Activated naive CD8-positive, alpha-beta T cell treated with anti-CD3 and anti-CD28 coated beads for 36 hours (primary cell): ENCODE data around the gene OGFR. TPM values are rescaled to one million over a fixed set of nuclear protein-coding genes. Genes with fewer than 3 reads are reported as not detected.

ENCODE experiments used
- DNase-seq: peaks from one replicate; pipeline ENCODE4 v3.0.0; 2021
- H3K27ac Mint-ChIP-seq: one replicate; pipeline ENCODE4 v1.8.0; 2022; ENCODE audit warnings: mild to moderate bottlenecking, moderate library complexity, mixed read lengths
- H3K27me3 Mint-ChIP-seq: one replicate; pipeline ENCODE4 v1.8.0; 2022; ENCODE audit warnings: mild to moderate bottlenecking, mixed read lengths
- H3K36me3 Mint-ChIP-seq: one replicate; pipeline ENCODE4 v1.8.0; 2021; ENCODE audit warnings: mild to moderate bottlenecking, mixed read lengths
- H3K4me1 Mint-ChIP-seq: one replicate; pipeline ENCODE4 v1.8.0; 2021; ENCODE audit warnings: mixed read lengths
- H3K4me3 Mint-ChIP-seq: one replicate; pipeline ENCODE4 v1.8.0; 2022; ENCODE audit warnings: mild to moderate bottlenecking, moderate library complexity, mixed read lengths
- H3K9me3 Mint-ChIP-seq: one replicate; pipeline ENCODE4 v1.8.0; 2022; ENCODE audit warnings: mixed read lengths
- total RNA-seq, 2 experiments: library from RNA; stranded (reverse); gene quantifications; one replicate each; pipeline ENCODE4 v1.2.3, GENCODE V29; 2021

The OGFR gene
- total RNA-seq, 2 experiments from 2014 or later: 66.1 to 69.9 TPM

DNA sequence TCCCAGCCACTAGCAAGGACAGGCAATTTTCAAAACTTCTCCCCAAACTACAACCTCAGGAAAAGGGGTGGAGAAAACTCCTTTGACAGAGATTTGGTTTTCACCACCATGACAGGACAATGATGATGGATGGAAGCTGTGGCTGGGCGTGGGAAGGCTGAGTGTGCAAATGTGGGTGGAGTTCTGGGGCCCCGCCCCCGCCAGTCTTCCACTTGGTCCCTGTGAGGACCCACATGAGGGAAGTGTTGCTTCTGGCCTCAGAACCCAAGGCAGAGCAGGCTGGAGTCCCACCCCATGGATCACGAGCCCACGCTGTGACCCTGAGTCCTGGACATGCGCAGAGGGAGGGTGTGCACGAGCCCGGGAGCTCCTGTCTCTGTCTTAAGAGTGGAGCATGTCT is 29.9 kb upstream of the OGFR start:
- Mint-ChIP-seq H3K9me3 (peaks cover 3% of the 10 kb centered on the region), H3K27me3 (no peaks in the 10 kb centered on the region), H3K36me3 (no peaks in the 10 kb centered on the region), H3K4me1 (peaks cover 34% of the 10 kb centered on the region), H3K4me3 (no peak overlapping the region), H3K27ac (peak overlapping the region; percentile 54)
- no peak for DNase-seq

DNA sequence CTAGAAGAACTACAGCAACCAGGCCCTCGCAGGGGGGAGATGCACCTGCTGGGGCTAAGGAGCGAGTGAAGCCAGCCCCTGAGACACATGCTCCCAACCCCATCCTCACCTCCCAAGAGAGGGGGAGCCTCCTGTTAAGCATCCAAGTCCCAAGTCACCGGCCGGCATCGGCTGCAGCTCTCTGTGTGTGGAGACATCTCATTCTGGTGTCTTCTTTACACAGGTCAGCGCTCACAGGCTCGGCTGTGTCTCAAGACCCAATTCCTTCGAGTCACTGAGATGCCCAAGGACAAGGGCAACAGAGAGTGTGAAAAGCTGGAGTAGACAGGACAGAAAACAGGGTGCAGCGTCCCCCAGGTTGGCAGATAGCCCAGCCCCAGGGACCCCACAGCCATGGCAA is 29.4 kb upstream of the OGFR start:
- no peak overlapping the region for H3K27ac Mint-ChIP-seq
- peaks cover 3% of the 10 kb centered on the region for H3K9me3 Mint-ChIP-seq
- no peak for DNase-seq
- H3K36me3 Mint-ChIP-seq: no peaks in the 10 kb centered on the region
- peaks cover 33% of the 10 kb centered on the region for H3K4me1 Mint-ChIP-seq
- no peaks in the 10 kb centered on the region for H3K27me3 Mint-ChIP-seq
- no peak overlapping the region for H3K4me3 Mint-ChIP-seq

DNA sequence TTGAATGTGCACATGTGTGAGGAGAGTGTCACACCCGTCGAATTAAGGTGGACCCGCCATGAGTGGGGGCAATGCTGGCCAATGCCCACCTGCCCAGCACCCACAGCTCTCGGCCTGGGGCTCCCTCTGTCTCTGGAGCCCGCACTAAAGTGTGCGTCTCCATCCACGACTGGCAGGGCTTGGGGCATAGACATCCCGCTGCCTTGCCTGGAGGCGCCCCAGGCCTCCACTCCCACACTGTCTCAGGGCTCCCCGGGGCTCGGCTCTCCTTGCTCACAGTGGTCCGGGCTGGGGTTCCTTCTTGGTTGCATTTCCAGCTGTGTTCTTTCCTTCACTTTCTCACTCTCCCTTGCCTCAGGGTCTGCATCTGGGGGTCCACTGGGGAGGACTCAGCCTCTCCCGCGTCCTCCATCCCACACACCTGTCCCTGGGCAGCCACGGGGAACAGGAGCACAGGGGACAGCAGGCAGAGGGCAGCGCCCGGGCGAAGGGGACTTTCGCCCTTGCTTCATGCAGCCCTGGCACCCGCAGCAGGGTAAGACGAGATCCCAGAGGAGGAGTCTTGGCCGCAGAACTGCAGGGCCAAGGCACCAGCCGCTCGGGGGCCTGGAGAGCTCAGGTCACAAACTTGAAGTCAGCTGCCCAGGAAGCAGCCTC is 28.5 kb upstream of the OGFR start:
- Mint-ChIP-seq H3K27me3 (no peaks in the 10 kb centered on the region), H3K9me3 (peaks cover 3% of the 10 kb centered on the region), H3K4me1 (peaks cover 33% of the 10 kb centered on the region), H3K27ac (peak overlapping the region; percentile 90), H3K36me3 (no peaks in the 10 kb centered on the region), H3K4me3 (peak overlapping the region; percentile 69)
- DNase-seq: no peak

DNA sequence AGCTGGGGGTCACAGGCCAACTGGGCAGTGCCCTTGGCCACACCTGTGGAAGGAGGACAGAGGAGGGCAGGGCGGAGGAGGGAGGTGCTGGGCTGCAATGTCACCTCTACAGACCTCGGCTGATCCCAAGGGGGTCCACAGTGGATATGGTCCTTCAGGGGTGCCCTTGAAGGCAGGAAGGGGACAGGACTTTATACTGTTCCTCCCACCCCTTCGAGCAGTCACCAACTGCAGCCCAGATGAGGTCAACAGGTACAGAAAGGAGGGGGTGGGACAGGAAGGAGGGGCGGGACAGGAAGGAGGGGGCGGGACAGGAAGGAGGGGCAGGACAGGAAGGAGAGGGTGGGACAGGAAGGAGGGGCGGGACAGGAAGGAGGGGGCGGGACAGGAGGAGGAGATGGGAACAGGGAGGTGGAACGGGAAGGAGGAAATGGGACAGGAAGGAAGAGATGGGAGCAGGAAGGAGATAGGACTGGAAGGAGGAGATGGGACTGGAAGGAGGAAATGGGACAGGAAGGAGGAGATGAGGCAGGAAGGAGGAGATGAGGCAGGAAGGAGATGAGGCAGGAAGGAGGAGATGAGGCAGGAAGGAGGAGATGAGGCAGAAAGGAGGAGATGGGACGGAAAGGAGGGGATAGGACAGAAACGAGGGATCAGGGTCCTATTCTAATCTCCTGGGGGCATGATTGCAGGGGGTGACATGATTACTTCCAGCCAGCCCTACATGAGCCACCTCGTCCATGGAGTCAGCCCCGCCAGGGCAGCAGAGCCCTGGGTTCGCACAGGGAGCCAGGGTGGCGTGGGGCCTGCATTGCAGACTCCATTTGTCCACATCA is 27.7 kb upstream of the OGFR start:
- H3K27ac Mint-ChIP-seq: peak overlapping the region; percentile 90
- H3K4me3 Mint-ChIP-seq: peak overlapping the region; percentile 69
- no peaks in the 10 kb centered on the region for H3K27me3 Mint-ChIP-seq
- H3K9me3 Mint-ChIP-seq: peaks cover 3% of the 10 kb centered on the region
- no peaks in the 10 kb centered on the region for H3K36me3 Mint-ChIP-seq
- peak; percentile 51 for DNase-seq
- H3K4me1 Mint-ChIP-seq: peaks cover 33% of the 10 kb centered on the region

DNA sequence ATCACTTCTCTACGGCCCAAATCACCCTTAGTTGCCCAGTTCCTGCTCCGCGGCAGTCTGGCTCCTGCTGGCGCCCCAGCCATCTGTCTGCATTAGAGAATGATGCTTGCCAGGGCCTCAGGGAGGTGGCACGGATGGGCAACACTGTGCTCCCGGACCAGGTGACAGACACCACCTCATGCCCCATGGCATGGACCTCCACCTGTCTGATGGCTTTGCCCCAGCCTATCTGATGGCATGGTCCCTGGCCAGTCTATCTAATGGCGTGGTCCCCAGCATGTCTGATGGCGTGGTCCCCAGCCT is 27.2 kb upstream of the OGFR start:
- peaks cover 3% of the 10 kb centered on the region for H3K9me3 Mint-ChIP-seq
- no peaks in the 10 kb centered on the region for H3K27me3 Mint-ChIP-seq
- H3K36me3 Mint-ChIP-seq: no peaks in the 10 kb centered on the region
- H3K4me1 Mint-ChIP-seq: peaks cover 33% of the 10 kb centered on the region
- DNase-seq: no peak
- H3K27ac Mint-ChIP-seq: peak overlapping the region; percentile 90
- H3K4me3 Mint-ChIP-seq: no peak overlapping the region

DNA sequence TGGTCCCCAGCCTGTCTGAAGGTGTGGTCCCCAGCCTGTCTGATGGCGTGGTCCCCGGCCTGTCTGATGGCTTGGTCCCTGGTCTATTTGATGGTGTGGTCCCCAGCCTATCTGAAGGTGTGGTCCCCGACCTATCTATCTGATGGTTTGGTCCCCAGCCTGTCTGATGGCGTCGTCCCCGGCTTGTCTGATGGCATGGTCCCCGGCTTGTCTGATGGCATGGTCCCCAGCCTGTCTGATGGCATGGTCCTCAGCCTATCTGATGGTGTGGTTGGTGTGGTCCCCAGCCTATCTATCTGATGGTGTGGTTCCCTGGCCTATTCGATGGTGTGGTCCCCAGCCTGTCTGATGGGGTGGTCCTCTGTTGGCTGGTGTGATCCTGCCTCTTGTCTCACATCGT is 26.6 kb upstream of the OGFR start:
- Mint-ChIP-seq H3K27me3 (no peaks in the 10 kb centered on the region), H3K9me3 (peaks cover 3% of the 10 kb centered on the region), H3K4me3 (no peak overlapping the region), H3K4me1 (peaks cover 32% of the 10 kb centered on the region), H3K36me3 (no peaks in the 10 kb centered on the region), H3K27ac (no peak overlapping the region)
- no peak for DNase-seq

DNA sequence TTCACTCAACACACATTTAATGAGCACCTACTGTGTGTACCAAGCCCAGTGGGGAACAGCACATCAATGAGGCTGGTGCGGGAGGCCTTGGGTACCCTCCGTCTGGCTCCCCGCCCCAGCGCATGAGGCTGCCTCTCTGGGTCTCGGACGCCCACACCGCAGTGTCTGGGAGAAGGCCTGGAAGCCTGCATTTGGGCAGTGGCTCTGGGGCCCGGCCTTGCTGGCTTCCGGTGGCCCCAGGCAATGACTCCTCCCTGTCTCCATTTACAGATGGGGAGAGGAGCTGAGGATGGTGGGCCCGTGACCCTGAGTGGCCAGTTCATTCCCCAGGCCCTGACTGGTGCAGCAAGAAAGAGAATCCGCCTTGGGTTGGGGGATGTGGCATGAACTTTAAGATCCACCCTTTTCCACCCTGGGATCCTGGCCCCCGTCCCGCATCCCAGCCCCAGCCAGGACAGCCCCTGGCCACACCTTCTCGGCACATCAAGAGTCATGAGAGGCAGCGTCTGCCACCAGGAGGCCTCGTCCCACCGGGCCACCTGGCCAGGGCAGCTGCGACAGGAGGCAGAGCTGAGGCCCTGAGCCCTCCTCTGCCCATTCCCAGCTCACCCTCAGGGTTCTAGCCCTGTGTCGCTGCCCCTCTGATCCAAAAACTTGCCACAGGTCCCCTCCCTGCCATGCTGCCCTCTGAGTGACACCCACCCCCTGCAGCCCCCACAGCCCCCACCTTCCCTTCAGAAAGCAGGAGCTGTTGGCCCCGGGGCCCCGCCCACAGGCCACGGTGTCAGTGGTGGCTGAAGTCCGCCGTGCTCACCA is 25.8 kb upstream of the OGFR start:
- Mint-ChIP-seq H3K36me3 (no peaks in the 10 kb centered on the region), H3K9me3 (peaks cover 3% of the 10 kb centered on the region), H3K27ac (peak overlapping the region; percentile 16), H3K4me1 (peaks cover 32% of the 10 kb centered on the region), H3K27me3 (no peaks in the 10 kb centered on the region), H3K4me3 (no peak overlapping the region)
- DNase-seq: no peak

DNA sequence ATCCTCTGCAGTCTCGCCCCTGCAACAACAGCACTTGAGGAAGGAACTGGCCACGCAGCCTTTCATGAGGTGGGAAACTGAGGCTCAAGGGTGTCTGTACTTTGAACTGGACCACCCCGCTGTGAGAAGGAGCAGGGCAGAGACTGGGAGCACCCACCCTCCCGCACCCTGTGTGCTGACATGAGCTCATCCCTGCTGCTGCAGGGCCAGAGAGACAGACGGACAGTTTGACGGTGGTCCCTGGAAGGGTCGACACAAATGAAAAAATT is 25.3 kb upstream of the OGFR start:
- Mint-ChIP-seq H3K27me3 (no peaks in the 10 kb centered on the region), H3K4me1 (peaks cover 28% of the 10 kb centered on the region), H3K4me3 (no peak overlapping the region), H3K9me3 (peaks cover 3% of the 10 kb centered on the region), H3K27ac (no peak overlapping the region), H3K36me3 (no peaks in the 10 kb centered on the region)
- DNase-seq: no peak

DNA sequence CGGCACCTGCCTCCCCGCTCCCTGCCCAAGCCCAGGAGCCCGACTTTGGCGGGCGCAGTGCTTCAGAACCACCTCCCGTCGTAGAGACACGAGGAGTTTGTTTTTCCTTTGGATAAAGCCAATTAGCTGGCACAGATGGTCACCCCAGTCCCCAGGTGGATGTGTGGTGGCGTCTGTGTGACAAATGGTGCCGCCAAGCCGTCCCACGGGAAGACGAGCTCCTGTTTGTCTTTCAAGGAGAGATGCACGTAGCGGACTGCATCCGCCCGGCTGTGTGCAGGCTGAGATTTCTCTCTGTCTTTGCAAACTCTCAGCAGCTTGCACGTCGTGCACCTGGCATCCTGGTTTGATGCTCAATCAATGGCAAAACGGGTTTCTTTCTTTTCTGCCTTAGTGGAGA is 24.4 kb upstream of the OGFR start:
- Mint-ChIP-seq H3K4me1 (peaks cover 20% of the 10 kb centered on the region), H3K27me3 (no peaks in the 10 kb centered on the region), H3K9me3 (peaks cover 3% of the 10 kb centered on the region), H3K4me3 (no peak overlapping the region), H3K27ac (no peak overlapping the region), H3K36me3 (no peaks in the 10 kb centered on the region)
- no peak for DNase-seq

DNA sequence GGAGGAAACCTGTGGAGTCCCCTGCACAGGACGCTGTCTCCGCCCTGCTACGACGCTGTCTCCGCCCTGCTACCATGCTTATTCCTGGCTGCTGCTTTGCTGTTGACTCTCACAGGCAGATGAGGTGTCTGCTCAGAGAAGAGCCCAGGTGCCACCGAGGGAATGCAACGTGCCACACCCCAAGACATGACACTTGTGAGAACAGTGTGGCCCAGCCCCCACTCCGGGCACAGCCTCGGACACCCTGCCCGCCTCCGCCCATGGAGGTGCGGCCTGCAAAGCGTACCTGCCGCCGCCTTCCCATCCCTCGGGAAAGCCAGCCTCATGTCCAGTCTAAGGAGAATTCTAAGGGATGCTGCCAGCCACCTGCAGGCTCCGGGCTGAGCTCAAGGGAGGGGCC is 23.9 kb upstream of the OGFR start:
- Mint-ChIP-seq H3K9me3 (peaks cover 3% of the 10 kb centered on the region), H3K27me3 (no peaks in the 10 kb centered on the region), H3K4me3 (no peak overlapping the region), H3K27ac (no peak overlapping the region), H3K4me1 (peaks cover 17% of the 10 kb centered on the region), H3K36me3 (no peaks in the 10 kb centered on the region)
- no peak for DNase-seq

DNA sequence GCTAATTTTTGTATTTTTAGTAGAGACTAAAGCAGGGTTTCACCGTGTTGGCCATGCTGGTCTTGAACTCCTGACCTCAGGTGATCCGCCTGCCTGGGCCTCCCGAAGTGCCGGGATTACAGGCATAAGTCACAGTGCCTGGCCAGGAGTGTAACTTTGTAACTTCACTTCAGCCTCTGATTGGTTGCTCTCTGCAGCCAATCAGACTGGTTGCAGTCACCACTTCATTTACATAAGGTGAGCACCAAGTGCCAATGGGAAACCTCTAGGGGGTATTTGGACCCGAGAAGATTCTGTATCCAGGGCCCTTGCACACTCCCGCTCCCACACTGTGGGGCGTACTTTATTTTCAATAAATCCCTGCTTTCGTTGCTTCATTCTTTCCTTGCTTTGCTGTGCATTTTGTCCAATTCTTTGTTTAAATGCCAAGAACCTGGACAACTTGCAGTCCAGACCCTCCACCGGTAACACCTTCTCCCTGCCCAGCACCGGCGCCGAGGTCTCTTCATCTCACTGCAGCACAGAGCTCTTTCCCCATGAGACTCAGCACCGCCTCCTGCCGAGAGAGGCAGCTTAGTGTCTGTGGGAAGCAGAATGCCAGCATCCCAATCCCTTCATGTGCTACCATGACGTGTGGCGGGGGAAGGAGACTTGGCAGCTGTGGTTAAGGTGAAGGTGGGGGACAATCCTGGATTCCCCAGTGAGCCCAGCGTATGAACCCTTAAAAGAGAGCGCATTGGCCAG is 22.3 kb upstream of the OGFR start:
- H3K4me1 Mint-ChIP-seq: peaks cover 3% of the 10 kb centered on the region
- no peak overlapping the region for H3K4me3 Mint-ChIP-seq
- no peak overlapping the region for H3K27ac Mint-ChIP-seq
- no peaks in the 10 kb centered on the region for H3K36me3 Mint-ChIP-seq
- DNase-seq: no peak
- H3K27me3 Mint-ChIP-seq: no peaks in the 10 kb centered on the region
- H3K9me3 Mint-ChIP-seq: no peaks in the 10 kb centered on the region

DNA sequence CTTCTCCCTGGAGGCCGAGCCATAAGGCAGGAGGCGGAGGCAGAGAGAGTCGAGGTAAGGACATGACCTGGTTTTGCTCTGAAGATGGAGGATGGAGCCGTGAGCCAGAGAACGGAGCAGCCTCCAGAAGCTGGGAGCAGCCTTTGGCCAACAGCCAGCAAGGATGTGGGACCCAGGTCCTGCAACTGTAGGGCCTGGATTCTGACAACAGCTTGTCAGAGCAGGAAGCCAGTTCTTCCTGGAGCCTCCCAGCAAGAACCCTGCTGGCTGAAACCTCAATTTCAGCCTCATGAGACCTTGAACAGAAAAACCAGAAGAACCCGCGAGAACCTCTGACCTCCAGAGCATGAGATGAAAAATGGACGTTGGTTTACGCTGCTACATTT is 21.7 kb upstream of the OGFR start:
- Mint-ChIP-seq H3K4me3 (no peak overlapping the region), H3K36me3 (no peaks in the 10 kb centered on the region), H3K27ac (no peak overlapping the region), H3K27me3 (no peaks in the 10 kb centered on the region), H3K4me1 (peaks cover 7% of the 10 kb centered on the region), H3K9me3 (no peaks in the 10 kb centered on the region)
- no peak for DNase-seq

DNA sequence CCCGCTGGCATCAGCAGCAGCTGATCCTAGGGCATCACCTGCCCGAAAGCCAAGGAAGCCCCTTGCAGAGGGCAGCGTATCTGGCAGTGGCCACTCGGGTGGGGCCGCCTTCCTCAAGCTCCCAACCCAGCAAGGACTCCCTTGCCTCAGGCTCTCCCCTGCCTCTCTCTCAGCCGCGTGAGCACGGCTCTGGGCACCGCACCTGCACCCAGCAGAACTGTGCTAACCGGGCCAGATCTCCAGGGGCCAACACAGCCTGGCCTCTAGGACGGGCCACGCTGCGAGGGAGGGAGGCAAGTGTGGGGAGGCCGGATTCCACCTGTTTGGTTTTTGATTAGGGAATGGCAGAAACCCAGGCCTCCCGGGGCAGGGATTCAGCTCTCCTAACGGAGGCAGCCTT is 20.1 kb upstream of the OGFR start:
- H3K27me3 Mint-ChIP-seq: no peaks in the 10 kb centered on the region
- H3K9me3 Mint-ChIP-seq: no peaks in the 10 kb centered on the region
- no peak overlapping the region for H3K27ac Mint-ChIP-seq
- H3K4me3 Mint-ChIP-seq: no peak overlapping the region
- DNase-seq: no peak
- H3K4me1 Mint-ChIP-seq: peaks cover 4% of the 10 kb centered on the region
- H3K36me3 Mint-ChIP-seq: no peaks in the 10 kb centered on the region

DNA sequence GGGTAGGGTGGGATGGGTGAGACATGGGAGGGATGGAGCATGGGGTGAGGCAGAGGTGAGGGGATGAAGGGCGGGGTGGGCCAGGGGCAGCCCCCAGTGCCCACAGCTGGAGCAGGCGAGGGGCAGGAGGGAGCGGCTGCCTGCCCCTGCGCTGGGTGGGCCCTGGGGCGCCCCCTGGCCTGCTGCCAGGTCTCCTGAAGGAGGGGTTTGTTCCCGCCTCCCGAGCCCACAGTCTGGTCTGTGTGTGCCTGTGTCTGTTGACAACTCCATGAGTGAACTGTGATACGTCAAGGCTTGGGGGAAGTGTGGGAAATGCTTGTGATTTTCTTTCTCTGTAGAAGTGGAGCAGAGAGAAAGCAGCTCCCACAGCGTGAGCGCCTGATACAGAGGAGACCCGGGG is 19.2 kb upstream of the OGFR start:
- Mint-ChIP-seq H3K36me3 (no peaks in the 10 kb centered on the region), H3K4me3 (no peak overlapping the region), H3K4me1 (peaks cover 4% of the 10 kb centered on the region), H3K27me3 (no peaks in the 10 kb centered on the region), H3K27ac (no peak overlapping the region), H3K9me3 (no peaks in the 10 kb centered on the region)
- DNase-seq: no peak

DNA sequence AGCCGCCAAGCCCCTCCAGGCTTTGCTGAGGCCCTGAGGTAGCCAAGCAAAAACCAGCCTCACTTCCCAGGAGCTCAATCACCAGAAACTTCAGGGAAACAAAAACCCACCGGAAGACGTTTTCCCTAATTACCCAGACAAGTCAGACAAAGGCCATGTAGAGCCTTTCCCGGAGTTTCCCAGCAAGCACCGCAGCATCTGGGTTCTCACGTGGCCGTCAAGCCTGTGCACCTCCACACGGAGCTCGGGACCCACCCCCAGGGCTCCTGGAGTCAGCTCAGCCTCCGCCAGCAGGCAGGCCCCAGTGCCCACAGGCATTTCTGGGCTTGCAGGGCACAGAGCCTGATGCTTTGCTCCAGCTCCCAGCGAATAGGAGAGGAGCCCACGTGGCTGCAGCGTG is 18.5 kb upstream of the OGFR start:
- Mint-ChIP-seq H3K9me3 (no peaks in the 10 kb centered on the region), H3K4me3 (no peak overlapping the region), H3K27me3 (no peaks in the 10 kb centered on the region), H3K27ac (no peak overlapping the region), H3K36me3 (no peaks in the 10 kb centered on the region), H3K4me1 (peaks cover 5% of the 10 kb centered on the region)
- no peak for DNase-seq
